IMR-90 (cell line): Measurements from ENCODE around the gene NNAT. TPM values are rescaled to one million over a fixed set of nuclear protein-coding genes. Genes with fewer than 3 reads are reported as not detected.
"Not testable (repeated sequence)": the region's sequence is repeated elsewhere in the genome, so short reads cannot be mapped to it uniquely, and the experiment has no call there.

ENCODE experiments used
- ATAC-seq: fragments of 200-7000 bp; cut with Tn5 transposase; 2 replicates; pipeline ENCODE4 v1.9.1; 2020; ENCODE audit warnings: low read depth, mild to moderate bottlenecking, moderate library complexity
- BruUV-seq: library from RNA; stranded (reverse); fragments of 400-500 nt; replicated peaks from 2 replicates; lab custom pipeline; 2021; lab: Mats Ljungman, UMichigan
- CTCF ChIA-PET: fragments of 300-600 bp; formaldehyde crosslinking; extraction: SDS; loops from one replicate; lab custom pipeline; 2021; ENCODE audit warnings: antibody characterized with exemption; lab: Yijun Ruan, JAX
- POLR2A ChIA-PET: fragments of 300-600 bp; sonication (Branson Sonifier 250); formaldehyde crosslinking; loops from one replicate; lab custom pipeline; 2022; ENCODE audit warnings: antibody characterized with exemption; ENCODE audit not compliant: unreplicated experiment; lab: Charles Lee
- DNase-seq: peaks from one replicate; pipeline ENCODE4 v3.0.0; 2013
- H2AFZ ChIP-seq: replicated peaks from 2 replicates; pipeline ENCODE3; 2013; ENCODE audit warnings: low read length, mild to moderate bottlenecking; ENCODE audit not compliant: poor library complexity
- H2AK5ac ChIP-seq: 2 replicates; pipeline ENCODE4 v1.6.1; 2013; ENCODE audit warnings: low read depth, low read length, inconsistent platforms
- H2AK9ac ChIP-seq: replicated peaks from 2 replicates; pipeline ENCODE3; 2013; ENCODE audit warnings: mild to moderate bottlenecking, low read depth, low read length, moderate library complexity; ENCODE audit not compliant: poor library complexity
- H2BK120ac ChIP-seq: 2 replicates; pipeline ENCODE4 v1.6.1; 2013; ENCODE audit warnings: low read depth, low read length, inconsistent platforms
- H2BK15ac ChIP-seq: 3 replicates; pipeline ENCODE4 v1.6.1; 2013; ENCODE audit warnings: low read depth, low read length, inconsistent platforms
- H2BK20ac ChIP-seq: 2 replicates; pipeline ENCODE4 v1.6.1; 2013; ENCODE audit warnings: low read depth, mild to moderate bottlenecking, inconsistent platforms, low read length, moderate library complexity
- H2BK5ac ChIP-seq: 2 replicates; pipeline ENCODE4 v1.6.1; 2013; ENCODE audit warnings: mild to moderate bottlenecking, low read depth, low read length, inconsistent platforms; ENCODE audit not compliant: poor library complexity, severe bottlenecking
- H3K14ac ChIP-seq: replicated peaks from 2 replicates; pipeline ENCODE4 v1.6.1; 2013; ENCODE audit warnings: low read depth, low read length, inconsistent platforms
- H3K18ac ChIP-seq: 2 replicates; pipeline ENCODE4 v1.6.1; 2013; ENCODE audit warnings: low read depth, low read length, control low read depth
- H3K23ac ChIP-seq: 2 replicates; pipeline ENCODE4 v1.6.1; 2013; ENCODE audit warnings: low read depth, low read length, inconsistent platforms
- H3K27ac ChIP-seq: 2 replicates; pipeline ENCODE4 v1.5.1; 2013; ENCODE audit warnings: mild to moderate bottlenecking, control low read depth, low read length; ENCODE audit not compliant: insufficient read depth
- H3K27me3 ChIP-seq: 2 replicates; pipeline ENCODE4 v1.6.1; 2013; ENCODE audit warnings: low read length; ENCODE audit not compliant: control insufficient read depth, insufficient read depth
- H3K36me3 ChIP-seq: 2 replicates; pipeline ENCODE4 v1.6.1; 2013; ENCODE audit warnings: low read length, mixed read lengths; ENCODE audit not compliant: control insufficient read depth, insufficient read depth
- H3K4ac ChIP-seq: 2 replicates; pipeline ENCODE4 v1.6.1; 2013; ENCODE audit warnings: low read depth, low read length, inconsistent platforms
- H3K4me1 ChIP-seq: 2 replicates; pipeline ENCODE4 v1.6.1; 2013; ENCODE audit warnings: low read length, mixed read lengths; ENCODE audit not compliant: control insufficient read depth, insufficient read depth
- H3K4me2 ChIP-seq: 2 replicates; pipeline ENCODE4 v1.6.1; 2013; ENCODE audit warnings: low read depth, mild to moderate bottlenecking, control low read depth, low read length, moderate library complexity
- H3K4me3 ChIP-seq: 2 replicates; pipeline ENCODE4 v1.5.1; 2013; ENCODE audit warnings: low read depth, mild to moderate bottlenecking, control low read depth, low read length, moderate library complexity; ENCODE audit not compliant: insufficient read depth
- H3K56ac ChIP-seq: 2 replicates; pipeline ENCODE4 v1.6.1; 2013; ENCODE audit warnings: low read length, inconsistent platforms; ENCODE audit not compliant: insufficient read depth; ENCODE audit errors: extremely low read depth
- H3K79me1 ChIP-seq, 2 experiments: 2 replicates each; pipeline ENCODE4 v1.6.1; 2013; ENCODE audit warnings: low read length in 2 of 2, inconsistent platforms in 1 of 2, low read depth in 1 of 2
- H3K9ac ChIP-seq: 2 replicates; pipeline ENCODE4 v1.6.1; 2013; ENCODE audit warnings: low read depth, low read length, control low read depth
- H3K9me1 ChIP-seq: 2 replicates; pipeline ENCODE4 v1.6.1; 2013; ENCODE audit warnings: low read length, inconsistent platforms; ENCODE audit not compliant: insufficient read depth
- H3K9me3 ChIP-seq: 2 replicates; pipeline ENCODE4 v1.6.1; 2013; ENCODE audit warnings: low read length; ENCODE audit not compliant: control insufficient read depth, insufficient read depth
- H4K20me1 ChIP-seq: 2 replicates; pipeline ENCODE4 v1.6.1; 2013; ENCODE audit warnings: low read length, inconsistent platforms; ENCODE audit not compliant: insufficient read depth
- H4K5ac ChIP-seq: 2 replicates; pipeline ENCODE4 v1.6.1; 2013; ENCODE audit warnings: mild to moderate bottlenecking, low read depth, low read length, control low read depth
- H4K8ac ChIP-seq, 2 experiments: 2 replicates each; pipeline ENCODE4 v1.6.1; 2013; ENCODE audit warnings: low read depth in 2 of 2, low read length in 2 of 2, control low read depth in 1 of 2, inconsistent platforms in 1 of 2
- H4K91ac ChIP-seq: 2 replicates; pipeline ENCODE4 v1.6.1; 2013; ENCODE audit warnings: low read depth, low read length, inconsistent platforms; ENCODE audit not compliant: insufficient read depth
- WGBS, 2 experiments: methylation state at CpG; one replicate each; pipeline versions ENCODE4 v1.1.5 to v1.1.7; 2013; ENCODE audit warnings: missing lambda C conversion rate in 2 of 2; ENCODE audit not compliant: insufficient read length in 1 of 2; ENCODE audit errors: extremely low coverage in 2 of 2; 5-methylcytosine and 5-hydroxymethylcytosine counted together
- dilution Hi-C: fragments of 300-500 bp; cut with HindIII; formaldehyde crosslinking; loops from one replicate; pipeline ENCODE4 v1.14.3; 2018; ENCODE audit warnings: low sequenced_read_pairs; ENCODE audit not compliant: unreplicated experiment
- in situ Hi-C: fragments of 300-500 bp; cut with MboI; formaldehyde crosslinking; loops from 3 replicates; pipeline ENCODE4 v1.14.3; 2019; ENCODE audit warnings: low sequenced_read_pairs, inconsistent platforms, mixed read lengths
- intact Hi-C: fragments of 100-400 bp; cut with micrococcal nuclease; formaldehyde crosslinking; loops from 2 replicates; pipeline ENCODE4 v1.10.0; 2022
- polyA plus RNA-seq, 3 experiments: library from polyadenylated mRNA; depleted of rRNA; stranded (reverse); fragments of >200 nt; gene quantifications; 2 replicates each; pipeline ENCODE4 v1.2.3, GENCODE V29; 2012; ENCODE audit warnings: low replicate concordance in 1 of 3
- total RNA-seq: library from RNA; depleted of rRNA; stranded (reverse); fragments of >200 nt; gene quantifications from 2 replicates; pipeline ENCODE4 v1.2.3, GENCODE V29; 2012

NNAT gene
- total and polyA plus RNA-seq, 2 of the 4 experiments (the other 2 are of a cell fraction) = 2.0 to 6.5 TPM

- H3K27ac ChIP-seq, H3K4ac ChIP-seq, H2BK15ac ChIP-seq, H3K36me3 ChIP-seq, H2BK120ac ChIP-seq, H2AFZ ChIP-seq, H3K9ac ChIP-seq, H3K18ac ChIP-seq, H3K4me1 ChIP-seq, H2BK20ac ChIP-seq, H3K9me3 ChIP-seq, H3K56ac ChIP-seq, ATAC-seq, H3K23ac ChIP-seq, H4K8ac ChIP-seq, H4K5ac ChIP-seq, H3K14ac ChIP-seq, DNase-seq, BruUV-seq, H3K9me1 ChIP-seq, H4K91ac ChIP-seq, intact Hi-C loops, H4K20me1 ChIP-seq, H2AK5ac ChIP-seq, H3K4me2 ChIP-seq, POLR2A ChIA-PET, H3K4me3 ChIP-seq, in situ Hi-C loops, H3K79me1 ChIP-seq, CTCF ChIA-PET, H2AK9ac ChIP-seq, dilution Hi-C loops, H2BK5ac ChIP-seq: not testable (repeated sequence)
- WGBS, 2 experiments = no CpG with 5 or more reads among the region's 6 CpGs
- H3K27me3 ChIP-seq = peaks cover 45% of the 10 kb centered on the region
These were observed 48.6 kb upstream of the NNAT start for GRCh38 chr20:37472435-37472834.
